ENCODE measurements around the gene RASAL2. TPM values are rescaled to one million over a fixed set of nuclear protein-coding genes. Genes with fewer than 3 reads are reported as not detected.

Gene RASAL2
- 30.2 TPM for total RNA-seq
- long read RNA-seq, partial matches to known transcripts = 3 of 6 reads
- long read RNA-seq, other reads (novel, unspliced or antisense) = 3 of 6 reads

DNA sequence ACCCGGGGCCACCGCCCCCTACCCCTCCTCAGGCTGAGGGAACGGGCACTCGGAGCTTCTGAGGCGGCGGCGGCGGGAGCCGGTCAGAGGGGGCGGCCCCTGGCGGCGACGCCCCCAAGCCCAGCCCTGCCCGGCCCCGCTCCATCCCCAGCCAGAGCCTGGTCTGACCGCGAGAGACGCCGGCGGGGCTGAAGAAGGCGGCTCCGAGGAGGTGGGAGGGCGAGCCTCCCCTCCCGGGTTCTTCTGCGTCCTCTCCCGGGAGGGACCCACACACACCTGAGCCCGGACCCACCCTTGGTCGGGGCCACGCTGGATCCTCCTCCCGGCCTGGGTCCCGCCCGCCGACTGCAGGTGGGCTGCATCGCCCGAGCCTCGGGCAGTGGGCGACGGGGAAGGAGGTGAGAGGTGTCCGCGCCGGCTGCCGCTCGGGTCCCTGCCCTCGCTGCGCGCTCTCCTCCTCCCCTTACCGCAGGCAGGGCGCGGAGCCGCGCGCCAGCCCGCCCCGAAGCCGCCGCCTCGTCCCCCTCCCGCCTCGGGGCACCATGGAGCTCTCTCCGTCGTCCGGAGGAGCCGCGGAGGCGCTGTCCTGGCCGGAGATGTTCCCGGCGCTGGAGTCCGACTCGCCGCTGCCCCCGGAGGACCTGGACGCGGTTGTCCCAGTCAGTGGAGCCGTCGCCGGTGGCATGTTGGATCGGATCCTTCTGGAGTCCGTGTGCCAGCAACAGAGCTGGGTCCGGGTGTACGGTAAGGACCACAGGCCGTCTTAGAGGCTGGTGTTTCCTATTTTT is at the start of gene RASAL2:
RASAL2 (plus strand) TSS at position 154 of the 788 bp plus-strand sequence; CDS start at position 543, 389 bp downstream.
- intact Hi-C loops (cut with DNase I) = loop anchor here (1.0 to 5.0 kb wide), 4 partner anchors 36 to 188 kb away; no protein-coding TSS in a partner anchor
- peak; percentile 80 for ATAC-seq

DNA sequence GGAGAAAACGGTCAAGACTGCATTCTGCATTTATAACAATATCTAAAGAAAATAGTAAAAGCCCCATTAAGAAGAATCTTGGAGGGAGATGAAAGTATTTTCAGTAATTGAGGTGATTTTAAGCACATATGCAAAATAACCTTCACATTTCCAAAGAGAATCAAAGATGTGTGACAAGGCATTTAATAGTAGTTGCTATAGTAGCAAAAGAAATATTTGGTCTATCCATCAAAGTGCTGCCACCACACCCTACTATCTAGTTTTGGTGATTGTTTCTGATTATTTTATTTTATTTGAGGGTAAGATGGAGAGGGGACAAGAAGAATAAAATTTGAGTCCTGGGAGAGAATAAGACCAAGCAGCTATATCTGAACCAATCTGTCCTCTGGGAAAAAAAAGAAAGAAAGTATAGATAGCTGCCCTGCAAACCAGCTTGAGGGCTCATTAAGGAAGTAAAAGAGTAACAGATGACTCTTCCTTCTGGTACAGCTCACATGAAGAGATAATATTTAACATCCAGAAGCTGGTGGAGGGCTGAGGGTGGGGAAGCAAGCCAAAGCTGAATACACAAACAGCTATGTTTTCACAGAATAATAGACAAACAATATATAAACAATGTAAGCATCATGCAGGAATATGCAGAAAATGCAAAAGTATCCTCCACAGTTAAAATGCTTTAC is 47.2 kb upstream of the RASAL2 start:
- intact Hi-C loops (cut with DNase I) = no loop called here
- no peak for ATAC-seq
- DNase-seq (ENCODE audit: missing footprints) = no peak

More for the DNA sequence above, at the start of gene RASAL2:
- peak; percentile 72 for DNase-seq (ENCODE audit: missing footprints)

DNA sequence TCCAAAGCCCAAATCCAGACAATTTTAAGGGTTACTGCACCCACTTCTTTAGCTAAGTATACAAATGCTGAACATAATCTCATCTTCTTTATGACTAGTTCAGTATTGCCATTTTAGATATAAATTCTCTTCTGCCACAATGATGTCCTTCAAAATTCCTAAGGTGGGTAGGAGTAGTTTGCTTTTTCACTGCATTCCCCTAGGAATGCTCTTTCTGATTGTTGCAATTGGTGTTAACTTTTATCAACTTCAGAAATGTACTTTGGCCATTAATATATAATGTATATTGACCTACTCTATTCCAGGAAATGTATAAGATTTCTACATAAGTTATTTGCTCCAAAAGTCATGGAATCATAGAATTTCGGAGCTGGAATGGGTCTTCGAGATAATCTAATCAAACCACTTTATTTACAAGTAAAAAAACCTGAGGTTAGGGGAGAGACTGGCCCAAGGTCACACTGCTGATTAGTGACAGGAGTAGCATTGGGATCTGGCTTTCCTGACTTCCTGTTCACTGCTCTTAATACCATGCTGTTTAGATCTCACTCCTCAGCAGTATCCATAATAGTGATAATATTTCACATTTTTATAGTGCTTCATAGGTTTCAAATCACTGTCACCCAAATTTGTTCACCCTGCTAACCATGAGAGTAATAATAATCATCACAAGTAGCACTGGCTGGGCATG is 46.4 kb upstream of the RASAL2 start:
- no peak for DNase-seq (ENCODE audit: missing footprints)
- ATAC-seq = no peak
- intact Hi-C loops (cut with DNase I) = no loop called here

DNA sequence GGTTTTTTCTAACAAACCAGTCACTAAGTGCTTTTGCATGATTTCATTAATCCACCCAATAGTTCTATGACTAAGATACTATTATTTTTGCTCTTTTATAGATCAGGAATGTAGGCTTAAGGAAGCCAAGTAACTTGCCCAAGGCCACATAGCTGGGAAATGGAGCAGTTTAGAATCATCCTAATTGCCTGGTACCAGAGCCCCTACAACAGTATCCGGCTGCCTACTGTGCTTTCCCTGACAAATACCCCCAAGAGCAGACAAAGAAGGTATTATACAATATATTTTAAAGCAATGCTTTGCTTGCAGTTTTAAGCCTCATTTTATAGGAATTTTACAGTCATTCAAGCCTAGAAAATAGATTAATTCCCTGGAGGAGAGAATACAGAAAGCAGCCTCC is 45.5 kb upstream of the RASAL2 start:
- no peak for ATAC-seq
- DNase-seq (ENCODE audit: missing footprints) = no peak
- intact Hi-C loops (cut with DNase I) = no loop called here

DNA sequence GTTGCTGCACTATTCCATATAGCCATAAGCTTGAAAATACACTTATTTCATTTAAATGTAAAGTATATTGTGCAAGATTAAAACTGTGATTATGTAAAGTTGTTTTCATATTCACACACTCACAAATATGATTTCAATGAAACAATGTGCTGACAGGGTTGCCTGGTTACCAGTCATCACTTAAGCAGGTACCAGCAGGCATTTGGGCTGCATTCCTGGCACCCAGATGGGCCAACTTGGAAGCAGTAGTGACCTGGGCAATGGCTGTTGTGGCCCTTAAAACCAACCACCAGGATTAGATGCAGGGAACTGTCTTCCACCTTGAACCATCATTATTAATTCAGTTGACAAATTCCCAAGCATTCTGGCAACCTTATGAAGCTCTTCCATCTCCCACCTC is 45.0 kb upstream of the RASAL2 start:
- DNase-seq (ENCODE audit: missing footprints) (no peak), ATAC-seq (peak; percentile 54)
- intact Hi-C loops (cut with DNase I) = no loop called here

DNA sequence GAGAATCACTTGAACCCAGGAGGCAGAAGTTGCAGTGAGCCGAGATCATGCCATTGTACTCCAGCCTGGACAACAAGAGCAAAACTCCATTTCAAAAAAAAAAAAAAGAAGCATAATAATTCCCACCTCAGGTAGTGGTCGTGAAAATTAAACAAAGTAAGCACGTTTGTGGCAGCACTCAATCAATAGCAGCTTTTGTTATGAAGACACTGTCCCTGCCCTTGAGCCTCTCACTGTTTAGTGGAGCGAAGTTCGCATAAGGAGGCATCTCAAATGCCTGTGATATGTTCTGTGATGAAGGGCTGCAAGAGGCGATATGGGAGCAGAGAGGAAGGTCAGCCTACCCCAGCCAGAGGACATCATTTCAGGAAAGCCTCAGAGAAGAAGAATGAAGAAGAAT is 43.8 kb upstream of the RASAL2 start:
- ATAC-seq (no peak), DNase-seq (ENCODE audit: missing footprints) (no peak)
- intact Hi-C loops (cut with DNase I) = no loop called here

DNA sequence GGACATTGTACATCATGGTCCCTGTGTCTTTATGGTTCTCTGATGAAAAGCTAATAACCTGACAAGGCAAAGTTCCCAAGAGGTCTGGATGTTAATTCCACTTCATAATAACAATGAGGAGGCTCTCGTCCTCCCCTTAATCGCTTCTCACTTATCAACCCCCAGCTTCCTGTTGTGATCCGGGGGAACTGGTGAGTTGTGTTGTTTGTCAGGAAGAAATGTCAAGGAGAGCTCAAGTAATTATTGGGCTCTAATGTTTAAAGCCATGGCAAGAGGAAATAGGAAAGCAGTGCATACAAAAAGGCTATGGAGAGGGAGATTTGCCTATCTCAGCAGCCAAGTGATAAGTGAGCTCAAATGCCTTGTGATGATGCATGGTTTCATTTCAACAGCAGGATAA is 42.8 kb upstream of the RASAL2 start:
- intact Hi-C loops (cut with DNase I) = no loop called here
- ATAC-seq (no peak), DNase-seq (ENCODE audit: missing footprints) (no peak)

DNA sequence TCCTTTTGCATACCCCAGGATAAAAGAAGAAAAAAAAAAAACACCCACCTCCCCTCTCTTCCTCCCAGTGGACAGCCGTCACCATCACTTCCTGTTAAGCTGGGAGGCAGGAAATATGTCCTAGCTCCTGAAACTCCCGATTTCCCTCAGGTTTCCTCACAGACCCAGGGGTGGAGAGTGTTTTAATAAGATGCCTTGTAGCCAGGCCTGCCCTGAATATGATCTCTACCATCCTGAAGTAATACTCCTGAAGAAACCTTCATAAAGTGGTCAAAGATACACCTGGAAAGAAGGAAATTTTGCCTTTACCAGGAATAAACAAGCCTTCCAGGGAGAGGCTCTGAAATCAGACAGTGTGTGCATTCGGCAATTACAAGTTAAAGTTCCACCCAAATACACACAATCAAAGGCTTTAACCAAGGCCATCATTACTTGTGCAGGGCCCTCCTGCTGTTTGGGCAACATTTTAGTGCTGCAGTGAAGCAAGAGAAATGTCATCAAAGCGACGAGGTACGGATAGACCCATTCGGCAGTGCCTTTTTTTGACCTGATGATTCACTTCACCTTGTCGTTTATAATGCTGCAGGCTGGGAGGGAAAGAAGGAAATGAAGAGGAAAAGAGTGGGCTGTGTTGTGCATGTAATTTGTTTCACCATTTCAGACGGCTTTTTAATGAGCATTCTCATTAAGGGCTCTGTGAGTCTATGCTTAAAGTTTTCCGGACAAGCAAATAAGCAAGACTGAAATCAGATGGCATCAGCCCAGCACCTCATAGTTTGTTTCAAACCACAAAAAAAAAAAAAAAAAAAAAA is 41.0 kb upstream of the RASAL2 start:
- ATAC-seq (no peak), DNase-seq (ENCODE audit: missing footprints) (no peak)
- intact Hi-C loops (cut with DNase I) = no loop called here

DNA sequence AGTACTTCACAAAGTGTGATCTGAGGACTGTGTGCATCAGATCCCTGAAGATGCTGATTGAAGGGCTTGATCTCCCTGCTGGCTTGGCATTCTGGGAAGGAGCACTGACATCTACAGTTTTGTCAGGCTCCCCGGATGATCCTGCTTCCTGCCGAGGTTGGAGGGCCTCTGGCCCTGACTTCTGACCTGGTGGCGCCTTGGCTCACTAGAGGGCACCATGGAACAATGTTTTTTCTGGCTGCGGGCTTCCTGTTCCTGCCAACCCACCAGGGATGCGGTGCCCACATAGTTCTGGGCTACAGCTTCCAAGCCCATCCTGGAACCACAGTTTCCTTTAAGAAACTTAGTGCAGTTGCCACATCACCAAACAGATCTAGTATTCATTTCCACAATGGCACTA is 38.8 kb upstream of the RASAL2 start:
- DNase-seq (ENCODE audit: missing footprints) (no peak), ATAC-seq (peak; percentile 39)
- intact Hi-C loops (cut with DNase I) = loop anchor here (1.0 kb wide), 1 partner anchor 135 kb away; no protein-coding TSS in a partner anchor

DNA sequence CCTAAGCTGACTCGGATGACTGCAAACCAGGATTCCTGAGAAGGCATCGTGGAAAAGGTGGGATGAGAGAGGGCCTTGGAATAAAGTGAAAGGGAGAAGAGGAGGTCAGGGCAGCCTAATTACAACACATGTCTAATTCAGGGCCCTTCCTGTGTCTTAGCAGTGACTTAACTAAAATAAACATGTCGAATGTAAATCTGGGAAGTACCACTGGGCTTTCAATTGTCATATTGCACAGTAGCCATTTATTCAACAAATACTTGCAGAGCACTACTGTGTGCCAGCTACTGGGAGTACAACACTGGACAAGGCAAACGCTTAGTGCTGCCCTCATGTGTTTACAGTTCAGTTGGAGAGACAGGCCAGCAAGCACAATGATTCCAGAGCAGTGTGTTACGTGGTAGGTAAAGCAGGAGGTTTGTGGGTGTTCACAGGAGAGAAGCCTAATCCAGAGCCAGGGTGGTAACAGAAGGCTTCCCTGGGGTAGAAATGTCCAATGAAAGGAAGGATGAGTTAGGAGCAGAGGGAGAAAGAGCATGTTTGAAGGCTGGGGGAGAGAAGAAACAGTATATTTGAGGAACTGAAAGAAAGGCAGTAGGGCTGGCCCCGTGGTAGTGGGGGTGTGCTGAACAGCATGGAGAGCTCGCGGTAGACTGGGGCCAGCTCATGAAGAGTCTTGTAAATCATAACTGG is 38.0 kb upstream of the RASAL2 start:
- DNase-seq (ENCODE audit: missing footprints) (no peak), ATAC-seq (peak; percentile 59)
- intact Hi-C loops (cut with DNase I) = loop anchor here (1.0 kb wide), 1 partner anchor 134 kb away; no protein-coding TSS in a partner anchor

DNA sequence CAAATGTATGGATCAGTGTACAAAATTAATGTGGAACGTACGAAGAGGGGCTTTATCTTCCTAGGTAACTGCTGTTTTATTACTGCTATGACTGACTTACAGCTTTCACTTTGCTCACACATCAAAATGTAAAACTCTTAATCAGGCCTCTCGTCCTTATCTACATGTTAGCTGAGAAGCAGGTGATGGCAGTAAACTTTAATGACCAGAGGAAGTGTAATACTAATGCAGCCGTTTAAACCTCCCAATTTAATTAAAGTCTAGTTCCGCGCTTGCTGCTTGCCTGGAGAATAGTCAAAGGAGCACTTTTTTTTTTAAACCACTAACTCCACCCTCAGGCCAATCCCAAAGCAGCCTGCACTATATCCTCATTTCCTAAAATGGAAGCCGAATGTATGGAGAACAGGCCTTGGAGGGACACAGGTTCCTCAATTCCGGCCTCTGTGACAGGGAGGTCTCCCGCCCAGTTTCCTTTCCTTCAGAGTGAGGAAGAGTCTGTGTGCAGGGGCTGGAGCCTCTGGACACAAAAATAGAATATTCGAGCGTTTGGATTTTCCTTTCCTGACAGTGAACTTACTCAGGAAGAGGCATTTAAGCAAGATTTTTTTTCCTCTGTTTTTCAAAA is 36.7 kb upstream of the RASAL2 start:
- ATAC-seq (peak; percentile 24), DNase-seq (ENCODE audit: missing footprints) (no peak)
- intact Hi-C loops (cut with DNase I) = no loop called here

DNA sequence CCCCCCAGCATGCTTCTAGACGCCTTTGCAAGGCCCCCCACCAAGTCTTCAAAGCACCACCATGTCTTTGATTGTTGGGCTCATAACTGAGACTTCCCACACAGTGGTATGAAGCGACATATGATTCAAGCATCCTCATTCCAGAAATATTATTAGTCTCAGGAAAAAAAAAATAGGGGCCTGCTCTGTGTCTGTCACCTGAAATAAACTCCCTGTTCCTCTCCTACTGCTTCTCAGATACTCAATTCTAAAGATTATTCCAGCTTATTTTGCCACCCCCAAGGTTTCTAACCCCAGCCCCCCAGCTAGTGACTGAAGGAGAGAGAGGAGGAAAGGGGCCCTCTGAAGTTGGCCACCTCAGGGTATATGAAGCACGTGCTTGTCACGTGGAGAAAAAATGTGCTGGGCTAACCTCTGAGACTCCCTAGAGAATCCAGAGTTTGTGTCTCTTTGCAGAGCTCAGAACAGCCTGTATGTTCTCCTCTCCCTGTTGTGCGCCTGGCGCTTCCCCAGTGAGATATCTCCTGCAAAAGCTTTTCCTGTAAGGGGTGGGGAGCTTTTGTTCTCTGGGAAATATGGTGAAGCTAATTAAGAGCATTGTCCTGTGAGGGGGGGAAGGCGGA is 35.9 kb upstream of the RASAL2 start:
- DNase-seq (ENCODE audit: missing footprints) (peak; percentile 83), ATAC-seq (peak; percentile 90)
- intact Hi-C loops (cut with DNase I) = loop anchor here (1.0 kb wide), 2 partner anchors 20 to 36 kb away; partner anchors contain the start of gene RASAL2

DNA sequence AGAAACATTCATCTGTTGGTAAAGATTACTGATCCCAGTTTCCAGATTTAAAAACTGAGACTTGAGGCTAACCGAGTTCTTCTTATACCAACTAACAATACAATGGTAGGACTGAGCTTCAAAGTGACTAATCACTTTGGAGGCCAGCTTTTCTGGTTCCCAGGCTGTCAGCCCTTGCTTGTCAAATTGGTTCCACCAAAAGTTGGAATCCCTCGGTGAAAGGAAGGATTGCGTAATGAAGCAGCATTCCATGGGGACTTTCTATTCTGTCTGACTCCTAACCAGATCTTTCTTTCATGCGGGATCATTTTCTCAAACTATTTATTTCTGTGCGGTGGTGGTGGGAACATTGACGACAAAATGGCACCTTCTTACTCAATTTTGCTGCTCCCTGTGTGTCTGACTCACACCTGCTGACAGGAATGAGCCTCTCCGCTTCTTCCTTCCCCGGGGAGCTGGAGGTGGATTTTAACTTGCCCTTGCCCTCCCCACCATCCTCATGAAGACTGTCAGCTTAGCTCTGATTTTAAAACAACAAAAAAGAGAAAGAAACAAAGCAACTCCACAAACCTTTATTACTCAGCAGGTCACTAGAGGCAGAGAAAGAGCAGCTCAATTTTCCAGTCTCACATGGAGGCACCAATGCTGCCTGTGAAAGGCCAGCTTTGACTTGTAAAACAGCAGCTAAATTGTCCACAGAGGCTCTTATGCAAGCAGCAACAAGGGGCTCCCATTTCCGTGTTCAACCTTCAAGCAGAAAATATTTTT is 32.9 kb upstream of the RASAL2 start:
- no peak for ATAC-seq
- no peak for DNase-seq (ENCODE audit: missing footprints)
- intact Hi-C loops (cut with DNase I) = no loop called here

DNA sequence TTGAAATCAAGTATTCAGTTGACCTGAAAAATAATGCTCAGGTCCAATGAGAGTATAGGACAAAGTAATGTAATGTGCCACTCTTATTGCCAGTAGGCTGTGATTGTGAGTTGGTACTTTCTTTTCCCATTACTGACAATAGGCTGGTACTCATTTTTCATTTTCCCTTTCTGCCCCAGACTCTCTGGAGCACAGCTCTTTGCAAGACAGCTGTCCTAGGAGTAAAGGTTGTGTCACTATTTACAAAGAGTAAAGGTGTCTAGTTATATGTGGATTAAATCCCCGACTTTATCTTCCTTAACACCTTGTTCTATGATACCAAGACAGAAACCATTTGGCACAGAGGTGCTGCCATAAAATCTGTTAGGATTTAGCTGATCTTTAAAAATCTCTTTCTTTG is 32.3 kb upstream of the RASAL2 start:
- intact Hi-C loops (cut with DNase I) = no loop called here
- no peak for DNase-seq (ENCODE audit: missing footprints)
- no peak for ATAC-seq

DNA sequence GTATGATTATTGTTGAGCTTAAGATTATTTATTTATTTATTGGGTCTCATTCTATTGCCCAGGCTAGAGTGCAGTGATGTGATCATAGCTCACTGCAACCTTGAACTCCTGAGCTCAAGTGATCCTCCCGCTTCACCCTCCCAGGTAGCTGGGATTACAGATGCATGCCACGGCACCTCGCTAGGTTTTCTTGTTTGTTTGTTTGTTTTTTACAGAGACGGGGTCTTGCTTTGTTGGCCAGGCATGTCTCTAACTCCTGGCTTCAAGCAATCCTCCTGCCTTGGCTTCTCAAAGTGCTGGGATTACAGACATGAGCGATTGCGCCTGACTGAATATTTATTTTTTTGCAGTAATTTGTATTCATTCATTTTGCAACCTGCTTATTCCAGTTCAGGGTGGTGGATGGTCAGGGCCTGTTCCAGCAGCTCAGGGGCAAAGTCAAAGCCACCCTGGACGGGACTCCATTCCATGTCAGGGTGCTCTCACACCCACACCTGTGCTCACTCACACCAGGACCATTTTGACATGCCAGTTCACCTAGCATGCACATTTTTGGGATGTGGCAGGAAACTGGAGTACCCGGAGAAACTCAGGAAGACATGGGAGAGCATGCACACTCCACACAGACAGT is 29.6 kb upstream of the RASAL2 start:
- ATAC-seq (no peak), DNase-seq (ENCODE audit: missing footprints) (no peak)
- intact Hi-C loops (cut with DNase I) = no loop called here

DNA sequence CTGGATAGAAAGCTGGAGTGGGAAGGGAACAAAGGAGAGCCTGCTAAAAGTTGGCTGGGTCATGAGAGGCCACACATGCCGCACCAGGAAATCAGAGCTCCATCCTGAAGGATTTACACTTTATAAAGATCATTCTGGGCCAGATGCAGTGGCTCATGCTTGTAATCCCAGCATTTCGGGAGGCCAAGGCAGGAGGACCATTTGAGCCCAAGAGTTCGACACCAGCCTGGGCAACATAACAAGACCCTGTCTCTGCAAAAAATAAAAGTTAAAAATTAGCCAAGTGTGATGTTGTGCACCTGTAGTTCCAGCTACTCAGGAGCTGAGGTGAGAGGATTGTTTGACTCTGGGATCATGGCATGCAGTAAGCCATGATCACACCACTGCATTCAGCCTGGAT is 28.7 kb upstream of the RASAL2 start:
- intact Hi-C loops (cut with DNase I) = no loop called here
- ATAC-seq (no peak), DNase-seq (ENCODE audit: missing footprints) (no peak)
